H1 (cell line): ENCODE data around the gene AK8.

Source experiments
- BCL11A ChIP-seq, 2 experiments: IDR thresholded peaks; one replicate each; pipeline ENCODE4 v1.6.1; 2011; ENCODE audit warnings: low read depth in 2 of 2, low read length in 2 of 2, mild to moderate bottlenecking in 2 of 2
- CHD1 ChIP-seq: IDR thresholded peaks from 2 replicates; pipeline ENCODE4 v1.6.1; 2012; ENCODE audit warnings: low read depth, low read length, improper control_type of control experiment
- GABPA ChIP-seq: IDR thresholded peaks from 2 replicates; pipeline ENCODE4 v1.6.1; 2011; ENCODE audit warnings: mild to moderate bottlenecking, low read length, moderate library complexity, borderline replicate concordance; ENCODE audit not compliant: insufficient read depth
- MAFK ChIP-seq: IDR thresholded peaks from 2 replicates; pipeline ENCODE4 v1.6.1; 2012; ENCODE audit warnings: low read depth, mild to moderate bottlenecking, improper control_type of control experiment, low read length
- POLR2A ChIP-seq, 2 experiments: IDR thresholded peaks; 1 replicate in 1 of 2; 2 replicates in 1 of 2; pipeline ENCODE4 v1.6.1; 2011; ENCODE audit warnings: low read depth in 2 of 2, low read length in 2 of 2, mild to moderate bottlenecking in 2 of 2; ENCODE audit errors: control extremely low read depth in 1 of 2
- POU5F1 ChIP-seq: IDR thresholded peaks from 2 replicates; pipeline ENCODE4 v1.6.1; 2011; ENCODE audit warnings: low read depth, mild to moderate bottlenecking, low read length, moderate library complexity
- RFX5 ChIP-seq: IDR thresholded peaks from 2 replicates; pipeline ENCODE4 v1.6.1; 2011; ENCODE audit warnings: low read depth, low read length, improper control_type of control experiment, borderline replicate concordance
- YY1 ChIP-seq: IDR thresholded peaks from 2 replicates; pipeline ENCODE4 v1.6.1; 2011; ENCODE audit warnings: low read depth, mild to moderate bottlenecking, low read length
- TF ChIP-seq, protein P1 (sequence below), 3 experiments: IDR thresholded peaks; 1 replicate in 2 of 3; 2 replicates in 1 of 3; pipeline versions ENCODE4 v1.5.1 to v1.6.1; 2011; ENCODE audit warnings: low read length in 3 of 3, mild to moderate bottlenecking in 3 of 3, inconsistent platforms in 2 of 3, low read depth in 1 of 3, moderate library complexity in 1 of 3; ENCODE audit not compliant: insufficient read depth in 1 of 3; ENCODE audit errors: control extremely low read depth in 1 of 3
- TF ChIP-seq, protein P2 (sequence below): IDR thresholded peaks from 2 replicates; pipeline ENCODE4 v1.6.1; 2012; ENCODE audit warnings: inconsistent platforms

DNA sequence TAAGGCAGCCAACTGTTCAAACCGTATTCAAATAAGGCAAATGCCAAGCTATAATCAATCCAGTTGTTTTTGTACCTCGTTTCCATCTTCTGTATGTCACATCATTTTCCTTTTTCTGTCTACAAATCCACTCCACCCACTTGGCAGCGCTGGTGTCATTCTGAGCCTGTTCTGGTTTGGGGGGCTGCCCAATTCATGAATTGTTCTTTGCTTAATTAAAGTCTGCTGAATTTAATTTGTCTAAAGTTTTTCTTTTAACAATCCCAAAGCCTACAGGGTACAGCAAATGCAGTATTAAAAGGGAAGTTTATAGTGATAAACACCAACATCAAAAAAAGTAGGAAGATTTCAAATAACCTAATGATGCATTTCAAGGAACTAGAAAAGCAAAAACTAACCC lies 114.5 kb downstream of the AK8 start:
- TF ChIP-seq, protein P1, sequence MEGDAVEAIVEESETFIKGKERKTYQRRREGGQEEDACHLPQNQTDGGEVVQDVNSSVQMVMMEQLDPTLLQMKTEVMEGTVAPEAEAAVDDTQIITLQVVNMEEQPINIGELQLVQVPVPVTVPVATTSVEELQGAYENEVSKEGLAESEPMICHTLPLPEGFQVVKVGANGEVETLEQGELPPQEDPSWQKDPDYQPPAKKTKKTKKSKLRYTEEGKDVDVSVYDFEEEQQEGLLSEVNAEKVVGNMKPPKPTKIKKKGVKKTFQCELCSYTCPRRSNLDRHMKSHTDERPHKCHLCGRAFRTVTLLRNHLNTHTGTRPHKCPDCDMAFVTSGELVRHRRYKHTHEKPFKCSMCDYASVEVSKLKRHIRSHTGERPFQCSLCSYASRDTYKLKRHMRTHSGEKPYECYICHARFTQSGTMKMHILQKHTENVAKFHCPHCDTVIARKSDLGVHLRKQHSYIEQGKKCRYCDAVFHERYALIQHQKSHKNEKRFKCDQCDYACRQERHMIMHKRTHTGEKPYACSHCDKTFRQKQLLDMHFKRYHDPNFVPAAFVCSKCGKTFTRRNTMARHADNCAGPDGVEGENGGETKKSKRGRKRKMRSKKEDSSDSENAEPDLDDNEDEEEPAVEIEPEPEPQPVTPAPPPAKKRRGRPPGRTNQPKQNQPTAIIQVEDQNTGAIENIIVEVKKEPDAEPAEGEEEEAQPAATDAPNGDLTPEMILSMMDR (IDR thresholded peaks at IDR 0.05; ENCODE audit: control extremely low read depth in 1 of 3, insufficient read depth in 1 of 3, low read depth in 1 of 3, low read length in 3 of 3): no peak
- TF ChIP-seq BCL11A (IDR thresholded peaks at IDR 0.05; ENCODE audit: low read depth in 2 of 2, low read length in 2 of 2) (no peak), POLR2A (IDR thresholded peaks at IDR 0.05; ENCODE audit: control extremely low read depth in 1 of 2, low read depth in 2 of 2, low read length in 2 of 2) (no peak), MAFK (no peak), CHD1 (no peak), GABPA (no peak), RFX5 (no peak), YY1 (no peak), POU5F1 (no peak)
- TF ChIP-seq, protein P2, sequence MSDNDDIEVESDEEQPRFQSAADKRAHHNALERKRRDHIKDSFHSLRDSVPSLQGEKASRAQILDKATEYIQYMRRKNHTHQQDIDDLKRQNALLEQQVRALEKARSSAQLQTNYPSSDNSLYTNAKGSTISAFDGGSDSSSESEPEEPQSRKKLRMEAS: no peak
